Measurements from ENCODE around the gene CSNK1G3.
"Not testable (repeated sequence)": the region's sequence is repeated elsewhere in the genome, so short reads cannot be mapped to it uniquely, and the experiment has no call there.

Gene CSNK1G3

GRCh38 chr5:123561230-123561629 is 49.3 kb downstream of the CSNK1G3 start:
- no peak for DNase-seq

GRCh38 chr5:123571927-123572326 is 60.0 kb downstream of the CSNK1G3 start:
- DNase-seq = no peak

GRCh38 chr5:123578390-123578789 is 66.4 kb downstream of the CSNK1G3 start:
- DNase-seq = no peak

- no peak for DNase-seq
Measured at GRCh38 chr5:123579410-123579809, 67.4 kb downstream of the CSNK1G3 start.

GRCh38 chr5:123582550-123583285 is 70.7 kb downstream of the CSNK1G3 start:
- peak; percentile 39 to 78 (median 72) for DNase-seq

GRCh38 chr5:123585871-123586270 is 73.9 kb downstream of the CSNK1G3 start:
- no peak for DNase-seq

GRCh38 chr5:123594434-123594833 is 82.5 kb downstream of the CSNK1G3 start:
- DNase-seq = no peak

- no peak for DNase-seq
Measured at GRCh38 chr5:123597018-123597417, 85.0 kb downstream of the CSNK1G3 start.

GRCh38 chr5:123598028-123598689 is 86.2 kb downstream of the CSNK1G3 start:
- no peak for DNase-seq

GRCh38 chr5:123599171-123599570 is 87.2 kb downstream of the CSNK1G3 start:
- no peak for DNase-seq

GRCh38 chr5:123601610-123602009 is 89.6 kb downstream of the CSNK1G3 start:
- DNase-seq = no peak

- DNase-seq = peak in 1 of 3 donors; percentile 10
Measured at GRCh38 chr5:123605822-123606221, 93.8 kb downstream of the CSNK1G3 start.

- no peak for DNase-seq
Measured at GRCh38 chr5:123610209-123610608, 98.2 kb downstream of the CSNK1G3 start.

- DNase-seq = peak; percentile 64 to 76 (median 67)
Measured at GRCh38 chr5:123610665-123611405, 98.9 kb downstream of the CSNK1G3 start.

GRCh38 chr5:123611406-123611709 is 99.4 kb downstream of the CSNK1G3 start:
- no peak for DNase-seq

- no peak for DNase-seq
Measured at GRCh38 chr5:123617561-123617960, 105.6 kb downstream of the CSNK1G3 start.

GRCh38 chr5:123626051-123626450 is 114.1 kb downstream of the CSNK1G3 start:
- no peak for DNase-seq

GRCh38 chr5:123628860-123629544 is 117.0 kb downstream of the CSNK1G3 start:
- no peak for DNase-seq

GRCh38 chr5:123636006-123636405 is 124.0 kb downstream of the CSNK1G3 start:
- DNase-seq = no peak

GRCh38 chr5:123637028-123637427 is 125.1 kb downstream of the CSNK1G3 start:
- not testable (repeated sequence) for DNase-seq

- no peak for DNase-seq
Measured at GRCh38 chr5:123639244-123639643, 127.3 kb downstream of the CSNK1G3 start.

- DNase-seq = no peak
Measured at GRCh38 chr5:123645024-123645603, 133.1 kb downstream of the CSNK1G3 start.

GRCh38 chr5:123647066-123647465 is 135.1 kb downstream of the CSNK1G3 start:
- peak; percentile 34 to 59 (median 46) for DNase-seq

Data from suppressor macrophage treated with lipopolysaccharide for 1 hour (primary cell).